ENCODE results near the gene TBC1D8.
"Not testable (repeated sequence)": the region's sequence is repeated elsewhere in the genome, so short reads cannot be mapped to it uniquely, and the experiment has no call there.

TBC1D8 gene

GRCh38 chr2:101151146-101151858, at the start of gene TBC1D8:
Gene TBC1D8 (minus strand): TSS chr2:101151382. CDS start chr2:101151253, 129 bp downstream.
- peak; percentile 84 to 88 for DNase-seq

- DNase-seq: no peak
Observed at GRCh38 chr2:101200676-101201075, 49.5 kb upstream of the TBC1D8 start.

- no peak for DNase-seq
Observed at GRCh38 chr2:101199251-101199791, 48.1 kb upstream of the TBC1D8 start.

DNA sequence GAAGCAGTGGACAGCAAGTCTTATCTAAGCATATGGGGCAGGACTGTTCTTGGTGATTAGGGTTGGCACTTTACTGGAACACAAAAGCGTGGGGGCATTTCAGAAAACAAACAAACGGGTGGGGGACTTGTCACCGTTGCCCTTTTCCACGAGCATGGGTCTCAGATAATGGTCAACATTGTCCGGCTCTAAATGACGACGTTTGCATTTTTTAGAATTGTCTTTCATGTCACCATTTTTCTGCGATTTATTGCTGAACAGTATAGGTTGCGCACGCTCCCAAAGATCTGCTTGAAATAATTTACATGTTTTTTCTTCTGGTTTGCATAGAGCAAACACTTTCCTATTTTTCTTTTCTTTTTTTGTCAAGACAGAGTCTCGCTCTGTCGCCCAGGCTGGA, 46.6 kb upstream of the TBC1D8 start:
- DNase-seq: no peak

DNA sequence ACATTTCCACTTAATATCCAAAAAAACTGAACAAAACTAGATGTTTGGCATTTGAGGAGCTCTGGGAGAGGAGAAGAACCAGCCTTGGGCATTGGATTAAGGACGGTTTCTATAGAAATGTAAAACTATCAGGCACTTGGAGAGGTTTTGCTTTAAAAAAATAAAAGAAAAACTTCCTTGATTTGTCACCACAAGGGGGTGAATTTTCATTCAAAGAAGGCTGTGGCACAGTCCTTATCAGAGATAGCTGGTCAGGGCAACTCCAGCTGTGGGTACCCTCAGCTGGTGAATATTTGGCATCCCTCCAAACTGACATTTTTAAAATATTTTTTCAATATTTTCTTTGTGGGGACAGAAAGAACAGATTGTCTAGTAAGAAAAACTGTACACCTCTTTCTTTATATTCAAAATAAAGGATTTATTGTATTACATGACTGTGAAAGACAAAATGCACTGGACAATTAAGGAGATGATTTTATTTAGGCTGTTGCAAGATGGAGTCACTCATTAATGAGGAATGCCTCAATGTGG, 46.1 kb upstream of the TBC1D8 start:
- no peak for DNase-seq

GRCh38 chr2:101195871-101196661, 44.9 kb upstream of the TBC1D8 start:
- no peak for DNase-seq

DNA sequence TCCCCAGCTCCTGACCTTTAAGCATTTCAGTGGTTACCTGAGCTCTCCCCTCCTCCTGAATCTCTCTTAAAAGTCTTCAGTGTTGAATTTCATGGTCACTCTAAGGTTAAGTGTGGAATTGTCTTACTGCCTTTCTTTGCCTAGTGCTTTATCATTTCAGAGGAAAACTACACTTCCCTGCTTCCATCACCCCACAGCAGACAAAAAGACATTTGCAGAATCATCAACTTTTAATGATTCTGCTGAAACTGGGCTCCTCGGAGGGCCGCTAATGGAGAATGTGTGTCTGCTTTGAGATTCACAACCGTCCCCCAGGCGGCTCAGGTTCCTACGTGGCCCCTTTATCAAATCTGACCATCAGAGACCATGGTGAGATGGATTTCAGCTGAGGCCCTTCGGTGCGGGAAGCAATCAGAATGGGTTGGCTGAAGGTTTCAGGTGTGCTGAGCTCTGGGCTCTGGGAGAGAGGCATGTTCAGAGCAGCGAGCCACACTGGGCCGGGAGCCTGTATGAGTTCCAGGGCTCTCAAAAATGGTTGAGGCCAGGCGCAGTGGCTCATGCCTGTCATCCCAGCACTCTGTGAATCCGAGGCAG, 41.9 kb upstream of the TBC1D8 start:
- no peak for DNase-seq

DNA sequence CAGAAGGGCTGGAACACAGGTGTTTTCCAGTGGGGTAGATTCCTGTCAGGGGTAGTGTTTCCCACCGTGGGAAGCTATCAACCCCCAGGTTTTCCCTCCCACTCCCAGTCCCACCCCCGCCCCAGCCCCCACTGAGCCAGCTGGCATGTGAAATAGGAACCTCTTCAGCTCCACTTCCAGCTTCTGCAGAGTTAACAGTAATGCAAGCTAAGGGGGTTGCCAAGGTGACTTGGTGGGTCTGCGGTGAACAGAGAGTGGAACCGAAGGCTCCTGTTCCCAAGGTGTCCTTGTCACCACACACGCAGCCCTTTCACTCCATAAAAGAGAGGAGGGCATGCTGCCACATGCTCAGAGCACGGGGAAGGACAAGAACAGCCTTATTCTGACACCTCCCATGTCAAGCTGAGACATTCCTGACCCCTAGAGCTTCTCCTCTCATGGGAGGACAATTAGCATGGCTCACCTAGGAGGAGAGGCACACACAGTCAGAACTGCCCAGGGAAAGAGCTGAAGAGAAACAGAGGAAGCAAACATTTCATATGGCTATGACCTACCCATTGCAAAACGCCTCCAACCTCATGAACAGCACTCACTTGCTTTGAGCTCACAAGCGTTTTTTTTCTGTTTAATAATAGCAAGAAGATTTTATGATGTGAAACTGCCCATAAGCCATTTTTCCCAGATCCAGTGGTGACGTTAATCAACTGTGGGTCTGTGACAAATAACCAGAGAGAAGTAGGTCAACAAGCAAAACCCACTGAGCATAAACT, 39.8 kb upstream of the TBC1D8 start:
- DNase-seq: no peak

- peak in 1 of 2 experiments; percentile 37 for DNase-seq
Observed at GRCh38 chr2:101188683-101189405, 37.7 kb upstream of the TBC1D8 start.

- no peak for DNase-seq
Observed at GRCh38 chr2:101187131-101187530, 35.9 kb upstream of the TBC1D8 start.

- no peak for DNase-seq
Observed at GRCh38 chr2:101185656-101186055, 34.5 kb upstream of the TBC1D8 start.

GRCh38 chr2:101185085-101185484, 33.9 kb upstream of the TBC1D8 start:
- DNase-seq: no peak

DNA sequence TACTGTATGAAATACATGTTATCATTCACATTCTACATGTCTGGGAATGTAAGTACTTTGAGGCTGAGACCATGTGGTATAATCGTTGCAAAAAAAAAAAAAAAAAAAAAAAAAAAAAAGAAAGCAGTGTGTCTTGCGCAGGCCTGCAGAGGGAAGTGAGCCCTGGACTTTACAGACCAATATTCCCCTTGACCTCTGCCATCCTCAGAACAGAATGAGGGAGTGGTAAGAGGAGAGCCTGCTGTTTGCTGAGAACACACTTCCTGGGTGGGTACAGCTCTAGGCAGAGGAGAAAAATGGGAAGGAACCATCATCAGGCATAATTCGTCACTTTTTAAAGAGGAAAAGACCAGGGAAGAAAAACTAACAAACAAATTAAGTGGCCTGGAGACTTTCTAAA, 28.8 kb upstream of the TBC1D8 start:
- DNase-seq: no peak

DNA sequence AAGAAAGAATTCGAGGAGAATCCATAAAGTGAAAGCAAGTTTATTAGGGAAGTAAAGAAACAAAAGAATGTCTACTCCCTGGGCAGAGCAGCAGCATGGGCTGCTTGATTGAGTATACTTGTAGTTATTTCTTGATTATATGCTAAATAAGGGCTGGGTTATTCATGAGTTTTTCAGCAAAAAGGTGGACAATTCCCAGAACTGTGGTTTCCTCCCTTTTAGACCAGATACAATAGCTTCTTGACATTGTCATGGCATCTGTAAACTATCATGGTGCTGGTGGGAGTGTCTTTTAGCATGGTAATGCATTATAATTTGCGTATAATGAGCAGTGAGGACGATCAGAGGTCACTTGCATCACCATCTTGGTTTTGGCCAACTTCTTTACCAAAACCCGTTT, 25.6 kb upstream of the TBC1D8 start:
- DNase-seq: no peak

- no peak for DNase-seq
Observed at GRCh38 chr2:101175991-101176390, 24.8 kb upstream of the TBC1D8 start.

GRCh38 chr2:101173707-101174295, 22.6 kb upstream of the TBC1D8 start:
- no peak for DNase-seq

- DNase-seq: not testable (repeated sequence)
Observed at GRCh38 chr2:101169822-101170221, 18.6 kb upstream of the TBC1D8 start.

GRCh38 chr2:101168706-101169105, 17.5 kb upstream of the TBC1D8 start:
- no peak for DNase-seq

DNA sequence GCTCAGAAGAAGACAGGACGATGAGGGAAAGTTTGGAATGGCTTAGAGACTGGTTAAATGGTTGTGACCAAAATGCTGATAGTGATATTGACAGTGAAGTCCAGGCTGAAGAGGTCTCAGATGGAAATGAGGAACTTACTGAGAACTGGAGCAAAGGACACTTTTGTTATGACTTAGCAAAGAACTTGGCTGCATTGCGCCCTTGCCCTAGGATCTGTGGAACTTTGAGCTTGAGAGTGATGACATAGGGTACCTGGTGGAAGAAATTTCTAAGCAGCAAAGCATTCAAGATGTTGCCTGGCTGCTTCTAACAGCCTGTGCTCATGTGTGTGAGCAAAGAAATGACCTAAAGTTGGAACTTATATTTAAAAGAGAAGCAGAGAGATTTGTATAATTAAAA, 16.4 kb upstream of the TBC1D8 start:
- not testable (repeated sequence) for DNase-seq

DNA sequence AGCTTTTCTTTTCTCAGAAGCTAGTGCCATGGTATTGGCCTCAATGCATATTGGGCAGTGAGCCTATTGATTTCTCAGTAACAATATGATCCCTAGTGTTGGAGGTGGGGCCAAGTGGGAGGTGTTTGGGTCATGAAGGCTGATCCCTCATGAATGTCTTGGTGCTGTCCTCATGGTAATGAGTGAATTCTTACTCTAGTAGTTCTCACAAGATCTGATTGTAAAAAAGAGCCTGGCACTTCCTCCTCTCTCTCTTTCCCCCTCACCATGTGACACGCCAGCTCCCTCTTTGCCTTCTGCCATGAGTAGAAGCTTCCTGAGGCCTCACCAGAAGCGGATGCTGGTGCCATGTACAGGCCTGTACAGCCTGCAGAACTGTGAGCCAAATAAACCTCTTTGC, 12.8 kb upstream of the TBC1D8 start:
- no peak for DNase-seq

DNA sequence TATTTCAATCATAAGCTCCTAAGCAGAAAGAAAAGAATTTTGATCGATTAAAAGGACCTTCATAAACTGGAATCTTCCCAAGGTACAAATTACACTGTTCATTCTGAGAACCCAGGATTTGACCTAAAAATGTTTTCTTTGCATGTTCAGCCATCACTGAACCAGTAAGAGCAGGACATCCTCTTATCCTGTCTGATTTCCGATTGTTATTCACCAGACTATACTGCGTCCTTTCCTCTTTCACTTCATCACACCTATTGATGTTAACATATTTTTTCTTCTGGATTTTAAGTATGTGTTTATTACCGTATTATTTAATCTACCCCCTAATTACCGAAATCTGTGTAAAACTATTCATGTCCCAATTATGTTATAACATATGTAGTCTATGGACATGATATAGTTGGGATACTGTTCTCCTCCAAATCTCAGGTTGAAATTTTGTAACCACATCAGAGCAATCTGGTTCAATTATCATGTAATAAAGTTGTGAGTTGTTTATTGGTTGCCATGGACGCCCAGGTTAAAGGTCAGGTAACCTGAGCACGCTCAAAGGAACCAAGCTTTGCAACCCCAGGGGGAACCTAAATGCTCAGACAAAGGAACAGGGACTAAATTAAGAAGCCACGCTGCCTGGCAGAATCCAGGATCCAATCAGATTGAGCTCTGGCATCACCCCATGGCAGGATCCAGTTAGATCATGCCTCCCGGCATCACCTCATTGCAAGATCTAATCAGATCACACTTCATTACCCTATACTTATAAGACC, 11.6 kb upstream of the TBC1D8 start:
- no peak for DNase-seq
